Astrocyte of the spinal cord (primary cell): ENCODE measurements around the gene IGSF23.
A peak's percentile ranks its signal among the peaks of the same experiment; 100 is the strongest.

ENCODE experiments used
- DNase-seq: peaks from one replicate; pipeline ENCODE4 v3.0.0; 2011; ENCODE audit warnings: low read depth, low spot score
- H3K4me3 ChIP-seq: 2 replicates; pipeline ENCODE4 v1.5.1; 2011; ENCODE audit warnings: low read depth, mild to moderate bottlenecking, low read length, moderate library complexity
- in situ Hi-C: cut with HindIII; loops from 2 replicates; pipeline ENCODE4 v1.10.0; 2017; ENCODE audit warnings: low sequenced_read_pairs
- TF ChIP-seq, protein P1 (sequence below): IDR thresholded peaks from 2 replicates; pipeline ENCODE4 v1.5.1; 2012; ENCODE audit warnings: low read depth, mild to moderate bottlenecking, low read length, inconsistent platforms

The IGSF23 gene, protein sequence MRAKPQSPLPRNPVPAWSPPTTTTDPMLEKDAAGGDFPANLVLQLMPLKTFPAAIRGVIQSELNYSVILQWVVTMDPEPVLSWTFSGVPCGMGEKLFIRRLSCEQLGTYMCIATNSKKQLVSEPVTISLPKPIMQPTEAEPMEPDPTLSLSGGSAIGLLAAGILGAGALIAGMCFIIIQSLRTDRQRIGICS

DNA sequence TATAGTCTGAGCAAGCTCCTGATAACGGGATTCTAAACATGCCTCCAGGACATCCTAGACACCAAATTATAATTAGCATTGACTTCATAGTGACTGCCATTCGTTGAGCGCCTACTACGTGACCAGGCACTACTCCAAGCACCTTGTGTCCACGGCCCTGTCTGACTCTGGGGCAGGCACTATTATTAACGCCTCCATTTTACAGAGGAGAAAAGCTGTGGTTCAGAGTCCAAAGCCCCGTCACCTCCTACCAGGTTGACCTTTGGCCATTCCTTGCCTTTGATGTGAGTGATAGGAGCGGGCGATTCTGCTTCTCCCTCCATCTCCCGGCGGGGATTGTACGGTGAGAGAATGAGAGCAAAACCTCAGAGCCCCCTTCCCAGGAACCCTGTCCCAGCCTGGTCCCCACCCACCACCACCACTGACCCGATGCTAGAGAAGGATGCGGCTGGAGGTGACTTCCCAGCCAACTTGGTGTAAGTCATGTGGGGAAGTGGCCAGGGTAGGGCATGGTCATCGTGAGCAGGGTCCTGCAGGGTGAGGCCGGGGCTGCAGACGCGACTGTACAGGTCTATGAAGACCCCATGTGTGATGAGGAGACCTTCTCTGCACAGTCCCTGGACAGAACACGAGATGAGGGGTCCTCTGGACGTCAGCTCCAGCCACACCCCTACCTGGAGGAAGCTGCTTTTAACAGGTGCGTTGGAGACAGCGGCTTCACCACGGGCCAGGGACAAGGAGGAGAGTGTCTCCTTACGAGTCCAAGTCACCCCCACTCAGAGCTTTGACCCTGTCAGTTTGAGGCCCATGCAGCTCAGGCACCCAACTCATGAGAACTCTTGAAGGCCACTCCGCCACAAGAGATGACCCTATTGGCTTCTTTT, at the start of gene IGSF23:
IGSF23 (plus strand) TSS at position 269 of the 884 bp plus-strand sequence; CDS start at position 352, 83 bp downstream.
- TF ChIP-seq, protein P1, sequence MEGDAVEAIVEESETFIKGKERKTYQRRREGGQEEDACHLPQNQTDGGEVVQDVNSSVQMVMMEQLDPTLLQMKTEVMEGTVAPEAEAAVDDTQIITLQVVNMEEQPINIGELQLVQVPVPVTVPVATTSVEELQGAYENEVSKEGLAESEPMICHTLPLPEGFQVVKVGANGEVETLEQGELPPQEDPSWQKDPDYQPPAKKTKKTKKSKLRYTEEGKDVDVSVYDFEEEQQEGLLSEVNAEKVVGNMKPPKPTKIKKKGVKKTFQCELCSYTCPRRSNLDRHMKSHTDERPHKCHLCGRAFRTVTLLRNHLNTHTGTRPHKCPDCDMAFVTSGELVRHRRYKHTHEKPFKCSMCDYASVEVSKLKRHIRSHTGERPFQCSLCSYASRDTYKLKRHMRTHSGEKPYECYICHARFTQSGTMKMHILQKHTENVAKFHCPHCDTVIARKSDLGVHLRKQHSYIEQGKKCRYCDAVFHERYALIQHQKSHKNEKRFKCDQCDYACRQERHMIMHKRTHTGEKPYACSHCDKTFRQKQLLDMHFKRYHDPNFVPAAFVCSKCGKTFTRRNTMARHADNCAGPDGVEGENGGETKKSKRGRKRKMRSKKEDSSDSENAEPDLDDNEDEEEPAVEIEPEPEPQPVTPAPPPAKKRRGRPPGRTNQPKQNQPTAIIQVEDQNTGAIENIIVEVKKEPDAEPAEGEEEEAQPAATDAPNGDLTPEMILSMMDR, result no peak
- DNase-seq, result no peak
- in situ Hi-C loops, result no loop called here
- no peak within 1 kb of the TSS for H3K4me3 ChIP-seq

DNA sequence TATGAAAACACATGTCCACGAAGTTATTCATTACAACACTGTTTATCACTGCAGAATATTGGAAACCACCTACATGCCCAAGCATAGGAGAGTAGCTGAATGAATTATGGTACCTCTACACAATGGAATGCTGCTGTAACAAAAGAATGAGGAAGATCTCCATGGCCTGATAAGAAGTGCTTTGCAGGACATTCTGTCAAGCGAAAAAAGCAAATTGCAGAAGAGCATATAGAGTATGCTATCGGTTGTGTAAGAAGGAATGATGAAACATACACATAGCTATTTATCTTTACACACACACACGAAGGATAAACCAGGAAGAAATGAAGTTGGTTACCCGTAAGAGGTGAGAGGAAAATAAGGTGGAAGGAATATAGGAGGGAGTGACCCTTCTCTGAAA, 46.4 kb upstream of the IGSF23 start:
- TF ChIP-seq, protein P1, result no peak
- in situ Hi-C loops, result no loop called here
- no peak overlapping the region for H3K4me3 ChIP-seq
- no peak for DNase-seq

- no peak overlapping the region for H3K4me3 ChIP-seq
- no peak for DNase-seq
- TF ChIP-seq, protein P1, result no peak
- in situ Hi-C loops, result no loop called here
Observed at GRCh38 chr19:44567745-44568144, 45.6 kb upstream of the IGSF23 start.

GRCh38 chr19:44570603-44570983, 42.8 kb upstream of the IGSF23 start:
- in situ Hi-C loops, result no loop called here
- H3K4me3 ChIP-seq, result no peak overlapping the region
- TF ChIP-seq, protein P1, result no peak
- DNase-seq, result no peak

- in situ Hi-C loops, result no loop called here
- TF ChIP-seq, protein P1, result peak; percentile 73
- peak; percentile 80 for DNase-seq
- H3K4me3 ChIP-seq, result no peak overlapping the region
Observed at GRCh38 chr19:44570984-44571684, 42.2 kb upstream of the IGSF23 start.

DNA sequence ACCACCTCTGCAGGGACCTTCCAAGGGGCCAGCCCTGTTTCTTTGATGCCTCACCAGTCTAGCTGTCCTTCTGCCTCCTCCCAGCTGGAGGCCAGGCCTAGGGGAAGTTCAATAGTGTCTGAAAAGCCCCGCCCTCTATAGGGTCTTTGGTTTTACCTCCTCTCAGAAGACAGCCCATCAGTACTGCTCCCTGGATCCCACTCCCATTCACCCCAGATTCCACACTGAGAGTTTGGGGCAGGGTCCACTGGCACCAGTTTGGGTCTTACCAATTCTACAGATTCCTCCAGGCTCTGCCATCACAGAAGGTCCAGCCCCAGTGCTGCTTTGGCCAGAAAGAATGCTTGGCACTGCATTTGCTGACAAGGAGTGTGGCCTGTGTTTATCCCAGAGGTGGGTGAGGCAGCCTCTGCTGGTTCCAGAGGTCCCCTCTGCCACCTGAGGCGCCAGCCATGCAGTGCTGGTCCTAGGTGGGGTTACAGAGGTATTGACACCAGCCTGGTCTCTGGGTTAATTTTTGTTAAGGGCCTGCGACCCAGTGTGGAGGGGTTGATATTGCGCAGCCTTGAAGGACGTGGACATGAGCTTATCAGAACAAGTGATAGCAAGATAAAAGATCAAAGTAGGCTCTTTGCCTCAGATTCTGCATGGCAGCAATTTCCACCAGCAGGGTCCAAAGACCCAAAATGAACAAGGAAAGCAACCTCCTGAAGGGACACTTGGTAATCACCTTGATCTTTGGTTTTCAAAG, 41.4 kb upstream of the IGSF23 start:
- in situ Hi-C loops, result no loop called here
- DNase-seq, result no peak
- TF ChIP-seq, protein P1, result no peak

More for the DNA sequence above, 41.4 kb upstream of the IGSF23 start:
- no peak overlapping the region for H3K4me3 ChIP-seq
